WERI-Rb-1 (cell line): Measurements from ENCODE around the gene IGLL1.
"Not testable (repeated sequence)": the region's sequence is repeated elsewhere in the genome, so short reads cannot be mapped to it uniquely, and the experiment has no call there.

Source experiments
- DNase-seq: peaks from one replicate; pipeline ENCODE4 v3.0.0-alpha.2; 2020
- H3K27ac ChIP-seq: fragments of 250-450 bp; sonication (Bioruptor Pico); 2 replicates; pipeline ENCODE4 v1.5.1; 2020; ENCODE audit warnings: mild to moderate bottlenecking, moderate library complexity
- H3K27me3 ChIP-seq: fragments of 250-450 bp; sonication (Bioruptor Pico); 2 replicates; pipeline ENCODE4 v1.5.1; 2021; ENCODE audit warnings: mild to moderate bottlenecking, low read depth, moderate library complexity; ENCODE audit not compliant: insufficient read depth, severe bottlenecking
- H3K36me3 ChIP-seq: fragments of 250-450 bp; sonication (Bioruptor Pico); 2 replicates; pipeline ENCODE4 v1.5.1; 2020; ENCODE audit warnings: mild to moderate bottlenecking, moderate library complexity
- H3K4me3 ChIP-seq: 2 replicates; pipeline ENCODE4 v1.5.1; 2011; ENCODE audit warnings: low read depth, mild to moderate bottlenecking, control low read depth, low read length
- H3K9me3 ChIP-seq: fragments of 250-450 bp; sonication (Bioruptor Pico); 2 replicates; pipeline ENCODE4 v1.5.1; 2021; ENCODE audit warnings: mild to moderate bottlenecking, moderate library complexity; ENCODE audit not compliant: severe bottlenecking
- CTCF ChIP-seq: IDR thresholded peaks from 2 replicates; pipeline ENCODE4 v1.5.1; 2011; ENCODE audit warnings: low read depth, mild to moderate bottlenecking, control low read depth, inconsistent platforms, low read length

The IGLL1 gene

GRCh38 chr22:23565915-23566704 lies 14.0 kb downstream of the IGLL1 start:
- no peak for TF ChIP-seq CTCF
- Histone ChIP-seq H3K27ac (peak overlapping the region; percentile 2), H3K9me3 (no peaks in the 10 kb centered on the region), H3K36me3 (no peaks in the 10 kb centered on the region), H3K27me3 (no peaks in the 10 kb centered on the region), H3K4me3 (peak overlapping the region; percentile 76)
- peak; percentile 65 for DNase-seq

- no peaks in the 10 kb centered on the region for H3K9me3 ChIP-seq
- H3K27me3 ChIP-seq = no peaks in the 10 kb centered on the region
- DNase-seq = peak; percentile 72
- H3K4me3 ChIP-seq = peak overlapping the region; percentile 76
- no peaks in the 10 kb centered on the region for H3K36me3 ChIP-seq
- peak; percentile 53 for TF ChIP-seq CTCF
- H3K27ac ChIP-seq = peak overlapping the region; percentile 2
Observed at GRCh38 chr22:23565305-23565914, 14.7 kb downstream of the IGLL1 start.

- no peak for DNase-seq
- Histone ChIP-seq H3K27me3 (no peaks in the 10 kb centered on the region), H3K9me3 (no peaks in the 10 kb centered on the region), H3K36me3 (no peaks in the 10 kb centered on the region), H3K4me3 (no peak overlapping the region), H3K27ac (no peak overlapping the region)
- no peak for TF ChIP-seq CTCF
Observed at GRCh38 chr22:23564276-23564675, 15.8 kb downstream of the IGLL1 start.

- Histone ChIP-seq H3K4me3 (no peak overlapping the region), H3K36me3 (no peaks in the 10 kb centered on the region), H3K9me3 (no peaks in the 10 kb centered on the region), H3K27ac (no peak overlapping the region), H3K27me3 (no peaks in the 10 kb centered on the region)
- TF ChIP-seq CTCF = no peak
- DNase-seq = no peak
Observed at GRCh38 chr22:23563111-23563510, 17.0 kb downstream of the IGLL1 start.

- no peak for DNase-seq
- no peak for TF ChIP-seq CTCF
- H3K9me3 ChIP-seq = no peaks in the 10 kb centered on the region
Observed at GRCh38 chr22:23562186-23562585, 17.9 kb downstream of the IGLL1 start.

GRCh38 chr22:23561025-23561510 lies 19.0 kb downstream of the IGLL1 start:
- DNase-seq, H3K27ac ChIP-seq, H3K9me3 ChIP-seq, H3K36me3 ChIP-seq, H3K4me3 ChIP-seq, H3K27me3 ChIP-seq: not testable (repeated sequence)

More at GRCh38 chr22:23562186-23562585, 17.9 kb downstream of the IGLL1 start:
- Histone ChIP-seq H3K36me3 (no peaks in the 10 kb centered on the region), H3K27me3 (no peaks in the 10 kb centered on the region), H3K4me3 (no peak overlapping the region), H3K27ac (no peak overlapping the region)

GRCh38 chr22:23560215-23560614 lies 19.9 kb downstream of the IGLL1 start:
- not testable (repeated sequence) for DNase-seq, H3K27me3 ChIP-seq, H3K36me3 ChIP-seq, H3K9me3 ChIP-seq, H3K27ac ChIP-seq, H3K4me3 ChIP-seq
